Astrocyte (in vitro differentiated cells and primary cell): ENCODE data around the gene LIF.

Experiments
- EZH2 ChIP-seq: IDR thresholded peaks from 2 replicates; pipeline ENCODE4 v1.6.1; 2012; ENCODE audit warnings: mild to moderate bottlenecking, low read length, inconsistent platforms; ENCODE audit not compliant: insufficient read depth
- TF ChIP-seq, protein P1 (sequence below): IDR thresholded peaks from 2 replicates; pipeline ENCODE4 v1.5.1; 2011; ENCODE audit warnings: low read depth, mild to moderate bottlenecking, inconsistent platforms, low read length, moderate library complexity; ENCODE audit not compliant: insufficient read depth

DNA sequence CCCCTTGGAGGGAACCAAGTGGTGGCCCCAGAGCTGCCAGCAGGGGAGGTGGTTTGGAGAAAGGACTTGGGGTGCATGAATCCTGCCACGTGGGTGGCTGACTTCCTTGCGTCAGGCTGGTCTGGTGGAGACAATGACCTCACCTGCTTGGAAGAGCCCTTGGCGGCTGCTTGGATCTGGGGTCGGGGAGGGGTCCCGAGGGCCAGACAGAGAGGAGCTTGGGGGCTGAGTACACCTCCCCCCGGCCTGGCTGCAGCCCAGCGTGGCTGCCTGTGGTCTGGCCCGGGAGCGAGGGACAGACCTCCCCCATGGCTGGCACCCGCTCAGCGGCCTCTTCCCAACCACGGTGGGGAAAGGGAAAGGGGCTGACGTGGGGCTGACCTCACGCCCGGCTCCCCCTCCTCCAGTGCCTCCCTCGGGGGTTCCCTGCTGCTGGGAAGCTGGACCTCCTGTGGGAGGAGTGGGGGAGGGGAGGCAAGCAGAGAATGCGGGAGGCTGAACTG is 13.8 kb downstream of the LIF start:
- TF ChIP-seq, protein P1, sequence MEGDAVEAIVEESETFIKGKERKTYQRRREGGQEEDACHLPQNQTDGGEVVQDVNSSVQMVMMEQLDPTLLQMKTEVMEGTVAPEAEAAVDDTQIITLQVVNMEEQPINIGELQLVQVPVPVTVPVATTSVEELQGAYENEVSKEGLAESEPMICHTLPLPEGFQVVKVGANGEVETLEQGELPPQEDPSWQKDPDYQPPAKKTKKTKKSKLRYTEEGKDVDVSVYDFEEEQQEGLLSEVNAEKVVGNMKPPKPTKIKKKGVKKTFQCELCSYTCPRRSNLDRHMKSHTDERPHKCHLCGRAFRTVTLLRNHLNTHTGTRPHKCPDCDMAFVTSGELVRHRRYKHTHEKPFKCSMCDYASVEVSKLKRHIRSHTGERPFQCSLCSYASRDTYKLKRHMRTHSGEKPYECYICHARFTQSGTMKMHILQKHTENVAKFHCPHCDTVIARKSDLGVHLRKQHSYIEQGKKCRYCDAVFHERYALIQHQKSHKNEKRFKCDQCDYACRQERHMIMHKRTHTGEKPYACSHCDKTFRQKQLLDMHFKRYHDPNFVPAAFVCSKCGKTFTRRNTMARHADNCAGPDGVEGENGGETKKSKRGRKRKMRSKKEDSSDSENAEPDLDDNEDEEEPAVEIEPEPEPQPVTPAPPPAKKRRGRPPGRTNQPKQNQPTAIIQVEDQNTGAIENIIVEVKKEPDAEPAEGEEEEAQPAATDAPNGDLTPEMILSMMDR, result no peak
- TF ChIP-seq EZH2, result no peak
